K562 (cell line): ENCODE results near the gene IRAG1. TPM values are rescaled to one million over a fixed set of nuclear protein-coding genes. Genes with fewer than 3 reads are reported as not detected.

Source experiments
- BHLHE40 ChIP-seq: IDR thresholded peaks from 2 replicates; pipeline ENCODE4 v1.6.1; 2011; ENCODE audit warnings: low read length, improper control_type of control experiment
- CC2D1A ChIP-seq: fragments of 450-650 bp; IDR thresholded peaks from 2 replicates; pipeline ENCODE4 v1.6.1; 2017; ENCODE audit warnings: mild to moderate bottlenecking
- CREB3 ChIP-seq: fragments of 450-650 bp; conservative IDR thresholded peaks from 2 replicates; pipeline ENCODE4 v1.6.1; 2016; ENCODE audit warnings: missing genetic modification characterization, low read depth, mild to moderate bottlenecking, missing compliant biosample characterization, moderate library complexity
- GTF2E2 ChIP-seq: fragments of 200-800 bp; sonication (Bioruptor generic); IDR thresholded peaks from 2 replicates; pipeline ENCODE4 v1.6.1; 2016; ENCODE audit warnings: missing genetic modification characterization, missing compliant biosample characterization
- HOXB6 ChIP-seq: fragments of 250-450 bp; sonication (Bioruptor Pico); IDR thresholded peaks from 2 replicates; pipeline ENCODE4 v1.5.1; 2022; ENCODE audit warnings: mild to moderate bottlenecking, borderline replicate concordance
- MXI1 ChIP-seq: IDR thresholded peaks from 2 replicates; pipeline ENCODE4 v1.6.1; 2011; ENCODE audit warnings: low read depth, mild to moderate bottlenecking, improper control_type of control experiment, low read length
- RBM25 ChIP-seq: fragments of 200-400 bp; formaldehyde crosslinking; IDR thresholded peaks from 2 replicates; pipeline ENCODE4 v1.6.1; 2018; ENCODE audit warnings: low read length, low read depth, moderate library complexity; ENCODE audit not compliant: severe bottlenecking
- SPI1 ChIP-seq: IDR thresholded peaks from 2 replicates; pipeline ENCODE4 v1.6.1; 2011; ENCODE audit warnings: low read depth, low read length, control low read depth, borderline replicate concordance
- ZBTB7A ChIP-seq: IDR thresholded peaks from 2 replicates; pipeline ENCODE4 v1.6.1; 2011; ENCODE audit warnings: low read depth, mild to moderate bottlenecking, low read length, moderate library complexity, borderline replicate concordance; ENCODE audit not compliant: control insufficient read depth
- ZNF12 ChIP-seq: sonication (generic); formaldehyde crosslinking; IDR thresholded peaks from 2 replicates; pipeline ENCODE4 v1.4.0; 2020; ENCODE audit warnings: mild to moderate bottlenecking, missing genetic modification reagents
- ZNF165 ChIP-seq: fragments of 250-450 bp; sonication (Bioruptor Pico); IDR thresholded peaks from 2 replicates; pipeline ENCODE4 v1.4.0; 2020; ENCODE audit warnings: borderline replicate concordance
- ZNF589 ChIP-seq: fragments of 200-800 bp; sonication (Bioruptor generic); IDR thresholded peaks from 2 replicates; pipeline ENCODE4 v1.6.1; 2016; ENCODE audit warnings: low read depth, missing genetic modification characterization, missing compliant biosample characterization
- ZNF644 ChIP-seq: fragments of 200-800 bp; sonication (Bioruptor generic); IDR thresholded peaks from 2 replicates; pipeline ENCODE4 v1.6.1; 2016; ENCODE audit warnings: low read depth, missing genetic modification characterization, missing compliant biosample characterization
- ZNF707 ChIP-seq: fragments of 250-450 bp; sonication (Bioruptor Pico); conservative IDR thresholded peaks from 2 replicates; pipeline ENCODE4 v1.8.0; 2022; ENCODE audit warnings: inconsistent platforms, mild to moderate bottlenecking, moderate library complexity
- polyA plus RNA-seq, 8 experiments: library from polyadenylated mRNA; depleted of rRNA in 4 of 8; stranded (reverse) in 5 of 8; unstranded in 3 of 8; fragments of >200 nt; fragmentation: Nextera tagmentation in 2 of 8; fragmentation: Illumina TruSeq in 1 of 8; extraction: Ambion mirVana in 2 of 8; extraction: Trizol in 1 of 8; gene quantifications; 2 replicates each; pipeline versions ENCODE4 v1.2.1 to v1.2.3, GENCODE V29; 2011 to 2014; ENCODE audit warnings: inconsistent platforms in 1 of 8, missing spikeins in 1 of 8
- total RNA-seq, 7 experiments: library from RNA; depleted of rRNA in 6 of 7; stranded (reverse); fragments of >200 nt in 6 of 7; fragmentation: Illumina TruSeq in 2 of 7; extraction: Trizol in 2 of 7; gene quantifications; 2 replicates each; pipeline versions ENCODE4 v1.2.1 to v1.2.3, GENCODE V29; 2011 to 2021; ENCODE audit warnings: low replicate concordance in 1 of 7
- TF ChIP-seq, protein P1 (sequence below): sonication (generic); formaldehyde crosslinking; IDR thresholded peaks from 2 replicates; pipeline ENCODE4 v1.8.0; 2023; ENCODE audit warnings: mild to moderate bottlenecking, missing genetic modification reagents
- TF ChIP-seq, protein P2 (sequence below): sonication (generic); formaldehyde crosslinking; IDR thresholded peaks from 2 replicates; pipeline ENCODE4 v1.8.1; 2023; ENCODE audit warnings: mild to moderate bottlenecking, missing genetic modification reagents

The IRAG1 gene
- total and polyA plus RNA-seq, 9 of the 15 experiments (the other 6 are each of a cell fraction or from before 2014, with no cell fraction given) = 0.01 to 0.22 (median 0.09) TPM; not detected in 1

DNA sequence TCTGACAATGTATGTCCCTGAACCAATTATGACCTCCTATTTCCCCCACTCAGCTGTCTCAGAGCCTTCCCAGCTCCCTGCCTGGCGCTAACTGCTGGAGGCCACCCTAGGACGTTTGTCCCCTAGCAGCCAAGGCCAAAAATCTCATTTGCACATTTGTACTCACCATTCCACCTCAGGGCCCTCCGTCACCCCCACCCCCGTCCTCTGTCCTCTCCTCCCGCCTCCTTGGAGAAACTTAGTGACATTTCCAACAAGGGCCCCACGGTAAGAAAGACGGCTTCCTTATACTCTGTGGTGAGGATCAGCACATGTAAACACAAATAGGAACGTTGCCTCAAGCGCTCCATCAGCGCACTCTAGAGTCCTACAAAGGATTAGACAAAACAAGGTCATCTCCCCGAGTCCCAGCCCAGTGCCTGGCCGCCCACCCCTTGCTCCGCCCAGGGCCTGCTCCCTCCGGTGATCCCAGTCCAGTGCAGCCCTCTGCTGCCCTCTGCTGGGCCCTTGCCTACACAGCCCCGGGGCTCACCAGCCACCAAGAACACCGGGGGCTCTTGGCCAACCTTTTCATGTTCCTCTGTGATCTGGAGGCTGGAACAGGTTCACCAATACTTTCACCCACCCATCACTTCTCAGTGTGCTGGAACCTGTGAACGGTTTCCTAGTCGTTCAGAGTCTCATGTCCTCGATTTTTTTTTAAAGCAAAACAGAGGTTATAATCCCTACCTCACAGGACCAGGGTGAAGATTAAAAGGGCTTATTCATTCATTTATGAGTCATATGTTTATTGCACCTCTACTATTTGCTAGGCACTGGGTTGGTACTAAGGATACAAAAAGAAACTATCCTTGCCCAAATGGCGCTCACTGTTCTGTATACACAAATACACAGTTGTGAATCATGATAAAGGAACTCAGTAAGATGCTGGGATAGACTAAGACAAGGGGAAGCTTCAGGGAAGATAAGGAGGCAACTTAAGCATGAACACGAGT lies 42.2 kb upstream of the IRAG1 start (continued):
- TF ChIP-seq, protein P1, sequence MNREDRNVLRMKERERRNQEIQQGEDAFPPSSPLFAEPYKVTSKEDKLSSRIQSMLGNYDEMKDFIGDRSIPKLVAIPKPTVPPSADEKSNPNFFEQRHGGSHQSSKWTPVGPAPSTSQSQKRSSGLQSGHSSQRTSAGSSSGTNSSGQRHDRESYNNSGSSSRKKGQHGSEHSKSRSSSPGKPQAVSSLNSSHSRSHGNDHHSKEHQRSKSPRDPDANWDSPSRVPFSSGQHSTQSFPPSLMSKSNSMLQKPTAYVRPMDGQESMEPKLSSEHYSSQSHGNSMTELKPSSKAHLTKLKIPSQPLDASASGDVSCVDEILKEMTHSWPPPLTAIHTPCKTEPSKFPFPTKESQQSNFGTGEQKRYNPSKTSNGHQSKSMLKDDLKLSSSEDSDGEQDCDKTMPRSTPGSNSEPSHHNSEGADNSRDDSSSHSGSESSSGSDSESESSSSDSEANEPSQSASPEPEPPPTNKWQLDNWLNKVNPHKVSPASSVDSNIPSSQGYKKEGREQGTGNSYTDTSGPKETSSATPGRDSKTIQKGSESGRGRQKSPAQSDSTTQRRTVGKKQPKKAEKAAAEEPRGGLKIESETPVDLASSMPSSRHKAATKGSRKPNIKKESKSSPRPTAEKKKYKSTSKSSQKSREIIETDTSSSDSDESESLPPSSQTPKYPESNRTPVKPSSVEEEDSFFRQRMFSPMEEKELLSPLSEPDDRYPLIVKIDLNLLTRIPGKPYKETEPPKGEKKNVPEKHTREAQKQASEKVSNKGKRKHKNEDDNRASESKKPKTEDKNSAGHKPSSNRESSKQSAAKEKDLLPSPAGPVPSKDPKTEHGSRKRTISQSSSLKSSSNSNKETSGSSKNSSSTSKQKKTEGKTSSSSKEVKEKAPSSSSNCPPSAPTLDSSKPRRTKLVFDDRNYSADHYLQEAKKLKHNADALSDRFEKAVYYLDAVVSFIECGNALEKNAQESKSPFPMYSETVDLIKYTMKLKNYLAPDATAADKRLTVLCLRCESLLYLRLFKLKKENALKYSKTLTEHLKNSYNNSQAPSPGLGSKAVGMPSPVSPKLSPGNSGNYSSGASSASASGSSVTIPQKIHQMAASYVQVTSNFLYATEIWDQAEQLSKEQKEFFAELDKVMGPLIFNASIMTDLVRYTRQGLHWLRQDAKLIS (CRISPR knock-in tag) = no peak
- no peak for TF ChIP-seq HOXB6 (CRISPR knock-in tag)
- peak; percentile 60 for TF ChIP-seq BHLHE40
- no peak for TF ChIP-seq ZNF165 (CRISPR knock-in tag)
- TF ChIP-seq CC2D1A = peak; percentile 96
- TF ChIP-seq MXI1 = 0 out of 2 replicates have a peak, but pooled peaks have one; percentile 10
- TF ChIP-seq GTF2E2 (tag) = no peak
- peak; percentile 78; the same call in 1 of the 2 replicates for TF ChIP-seq ZBTB7A
- TF ChIP-seq ZNF707 (CRISPR knock-in tag) = no peak
- 0 out of 2 replicates have a peak, but pooled peaks have one; percentile 52 for TF ChIP-seq ZNF589 (CRISPR knock-in tag)
- no peak for TF ChIP-seq ZNF644 (tag)
- TF ChIP-seq CREB3 (tag) = no peak
- TF ChIP-seq ZNF12 = no peak
- TF ChIP-seq, protein P2, sequence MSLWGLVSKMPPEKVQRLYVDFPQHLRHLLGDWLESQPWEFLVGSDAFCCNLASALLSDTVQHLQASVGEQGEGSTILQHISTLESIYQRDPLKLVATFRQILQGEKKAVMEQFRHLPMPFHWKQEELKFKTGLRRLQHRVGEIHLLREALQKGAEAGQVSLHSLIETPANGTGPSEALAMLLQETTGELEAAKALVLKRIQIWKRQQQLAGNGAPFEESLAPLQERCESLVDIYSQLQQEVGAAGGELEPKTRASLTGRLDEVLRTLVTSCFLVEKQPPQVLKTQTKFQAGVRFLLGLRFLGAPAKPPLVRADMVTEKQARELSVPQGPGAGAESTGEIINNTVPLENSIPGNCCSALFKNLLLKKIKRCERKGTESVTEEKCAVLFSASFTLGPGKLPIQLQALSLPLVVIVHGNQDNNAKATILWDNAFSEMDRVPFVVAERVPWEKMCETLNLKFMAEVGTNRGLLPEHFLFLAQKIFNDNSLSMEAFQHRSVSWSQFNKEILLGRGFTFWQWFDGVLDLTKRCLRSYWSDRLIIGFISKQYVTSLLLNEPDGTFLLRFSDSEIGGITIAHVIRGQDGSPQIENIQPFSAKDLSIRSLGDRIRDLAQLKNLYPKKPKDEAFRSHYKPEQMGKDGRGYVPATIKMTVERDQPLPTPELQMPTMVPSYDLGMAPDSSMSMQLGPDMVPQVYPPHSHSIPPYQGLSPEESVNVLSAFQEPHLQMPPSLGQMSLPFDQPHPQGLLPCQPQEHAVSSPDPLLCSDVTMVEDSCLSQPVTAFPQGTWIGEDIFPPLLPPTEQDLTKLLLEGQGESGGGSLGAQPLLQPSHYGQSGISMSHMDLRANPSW (CRISPR knock-in tag) = no peak; the same call in 1 of the 2 replicates
- TF ChIP-seq SPI1 = no peak
- no peak for TF ChIP-seq RBM25
